ENCODE data around the gene SSTR4.
"Not testable (repeated sequence)": the region's sequence is repeated elsewhere in the genome, so short reads cannot be mapped to it uniquely, and the experiment has no call there.

SSTR4 gene

GRCh38 chr20:23025503-23025902, 9.6 kb upstream of the SSTR4 start:
- not testable (repeated sequence) for H3K9ac ChIP-seq (ENCODE audit: low read length in 5 of 5); H3K27ac ChIP-seq (ENCODE audit: low read depth, low read length); H3K9me3 ChIP-seq (ENCODE audit: control insufficient read depth in 5 of 5, low read length in 5 of 5); H3K27me3 ChIP-seq (ENCODE audit: control insufficient read depth in 5 of 5, insufficient read depth in 4 of 5, low read length in 5 of 5); H3K4me1 ChIP-seq (ENCODE audit: control insufficient read depth in 5 of 5, insufficient read depth in 5 of 5, low read length in 5 of 5); H3K4me3 ChIP-seq (ENCODE audit: low read depth in 1 of 5, low read length in 5 of 5); H3K36me3 ChIP-seq (ENCODE audit: control insufficient read depth in 5 of 5, insufficient read depth in 5 of 5, low read length in 5 of 5)

- Histone ChIP-seq H3K4me3 (ENCODE audit: low read depth in 1 of 5, low read length in 5 of 5) (no peak overlapping the region), H3K9ac (ENCODE audit: low read length in 5 of 5) (no peak overlapping the region), H3K27me3 (ENCODE audit: control insufficient read depth in 5 of 5, insufficient read depth in 4 of 5, low read length in 5 of 5) (peaks cover 0 to 2% (median 0%) of the 10 kb centered on the region in 5 donors), H3K27ac (ENCODE audit: low read depth, low read length) (no peak overlapping the region), H3K4me1 (ENCODE audit: control insufficient read depth in 5 of 5, insufficient read depth in 5 of 5, low read length in 5 of 5) (peaks cover 0 to 2% (median 0%) of the 10 kb centered on the region in 5 donors), H3K9me3 (ENCODE audit: control insufficient read depth in 5 of 5, low read length in 5 of 5) (no peaks in the 10 kb centered on the region), H3K36me3 (ENCODE audit: control insufficient read depth in 5 of 5, insufficient read depth in 5 of 5, low read length in 5 of 5) (no peaks in the 10 kb centered on the region)
These were observed 7.4 kb upstream of the SSTR4 start for GRCh38 chr20:23027721-23028120.

DNA sequence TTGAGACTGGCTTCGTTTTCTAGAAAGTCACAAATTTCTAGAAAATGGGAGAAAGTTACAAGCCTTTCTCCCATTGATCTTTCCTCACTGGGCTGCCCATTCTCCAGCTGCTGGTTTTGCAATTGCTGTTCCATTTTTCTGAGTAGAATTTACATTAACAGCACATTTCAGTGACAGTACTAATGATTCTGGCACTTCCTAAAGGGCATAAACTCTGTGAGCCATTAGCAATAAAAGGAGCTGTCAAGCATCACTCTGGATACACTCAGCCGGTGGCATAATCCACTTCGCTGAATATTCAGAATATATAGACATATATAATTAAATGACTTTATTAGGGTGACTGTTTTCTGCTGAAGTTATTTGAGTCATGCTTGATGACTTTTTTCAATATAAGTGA, 6.7 kb upstream of the SSTR4 start:
- no peaks in the 10 kb centered on the region for H3K36me3 ChIP-seq (ENCODE audit: control insufficient read depth in 5 of 5, insufficient read depth in 5 of 5, low read length in 5 of 5)
- H3K4me1 ChIP-seq (ENCODE audit: control insufficient read depth in 5 of 5, insufficient read depth in 5 of 5, low read length in 5 of 5) = peaks cover 0 to 2% (median 0%) of the 10 kb centered on the region in 5 donors
- H3K9ac ChIP-seq (ENCODE audit: low read length in 5 of 5) = no peak overlapping the region
- no peak overlapping the region for H3K4me3 ChIP-seq (ENCODE audit: low read depth in 1 of 5, low read length in 5 of 5)
- H3K27ac ChIP-seq (ENCODE audit: low read depth, low read length) = no peak overlapping the region
- H3K9me3 ChIP-seq (ENCODE audit: control insufficient read depth in 5 of 5, low read length in 5 of 5) = no peaks in the 10 kb centered on the region
- peaks cover 0 to 2% (median 0%) of the 10 kb centered on the region in 5 donors for H3K27me3 ChIP-seq (ENCODE audit: control insufficient read depth in 5 of 5, insufficient read depth in 4 of 5, low read length in 5 of 5)

DNA sequence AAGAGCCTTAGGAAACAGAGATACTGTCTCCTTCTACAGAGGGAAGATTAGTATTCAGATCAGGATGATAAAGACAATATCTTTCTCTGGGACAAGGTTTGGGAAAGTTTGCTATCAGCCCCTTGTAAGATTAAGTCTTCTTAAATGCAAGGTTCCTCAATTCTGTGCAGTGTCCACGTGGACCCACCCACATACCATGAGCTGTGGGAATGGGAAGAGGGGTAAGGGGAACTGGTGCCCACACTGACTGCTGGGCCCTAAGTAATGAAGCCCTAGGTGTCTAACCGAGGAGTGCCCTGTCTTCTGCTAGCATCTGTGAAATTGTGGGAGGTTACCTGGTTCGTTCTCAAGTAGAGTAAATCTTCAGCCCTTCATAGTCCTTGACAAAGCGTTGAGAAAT, 5.8 kb upstream of the SSTR4 start:
- Histone ChIP-seq H3K4me1 (ENCODE audit: control insufficient read depth in 5 of 5, insufficient read depth in 5 of 5, low read length in 5 of 5) (peaks cover 0 to 2% (median 0%) of the 10 kb centered on the region in 5 donors), H3K27me3 (ENCODE audit: control insufficient read depth in 5 of 5, insufficient read depth in 4 of 5, low read length in 5 of 5) (peaks cover under 1 to 5% (median 3%) of the 10 kb centered on the region in 5 donors), H3K36me3 (ENCODE audit: control insufficient read depth in 5 of 5, insufficient read depth in 5 of 5, low read length in 5 of 5) (no peaks in the 10 kb centered on the region), H3K27ac (ENCODE audit: low read depth, low read length) (no peak overlapping the region), H3K9me3 (ENCODE audit: control insufficient read depth in 5 of 5, low read length in 5 of 5) (no peaks in the 10 kb centered on the region), H3K4me3 (ENCODE audit: low read depth in 1 of 5, low read length in 5 of 5) (no peak overlapping the region), H3K9ac (ENCODE audit: low read length in 5 of 5) (no peak overlapping the region)

DNA sequence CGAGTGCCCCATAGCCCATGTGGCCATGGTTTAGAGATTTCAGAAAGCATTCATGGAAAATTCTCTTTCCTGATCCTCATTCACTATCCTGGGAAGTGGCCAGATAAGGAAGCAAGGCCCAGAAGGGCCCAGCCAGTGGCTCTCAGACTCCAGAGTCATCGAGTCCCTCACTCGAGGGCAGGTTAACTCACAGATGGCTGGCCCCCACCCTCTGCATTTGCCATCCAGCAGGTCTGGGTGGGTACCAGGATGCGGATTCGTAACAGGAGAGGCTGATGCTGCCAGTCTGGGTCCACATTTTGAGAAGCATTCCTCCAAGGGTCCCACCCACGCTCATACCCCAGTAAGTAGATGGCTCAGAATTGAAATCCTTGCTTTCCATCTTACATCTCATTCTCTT, 3.8 kb upstream of the SSTR4 start:
- peaks cover 13 to 21% (median 15%) of the 10 kb centered on the region in 5 donors for H3K27me3 ChIP-seq (ENCODE audit: control insufficient read depth in 5 of 5, insufficient read depth in 4 of 5, low read length in 5 of 5)
- H3K27ac ChIP-seq (ENCODE audit: low read depth, low read length) = no peak overlapping the region
- no peaks in the 10 kb centered on the region for H3K9me3 ChIP-seq (ENCODE audit: control insufficient read depth in 5 of 5, low read length in 5 of 5)
- peaks cover 0 to 2% (median 0%) of the 10 kb centered on the region in 5 donors for H3K4me1 ChIP-seq (ENCODE audit: control insufficient read depth in 5 of 5, insufficient read depth in 5 of 5, low read length in 5 of 5)
- no peak overlapping the region for H3K9ac ChIP-seq (ENCODE audit: low read length in 5 of 5)
- H3K36me3 ChIP-seq (ENCODE audit: control insufficient read depth in 5 of 5, insufficient read depth in 5 of 5, low read length in 5 of 5) = no peaks in the 10 kb centered on the region
- H3K4me3 ChIP-seq (ENCODE audit: low read depth in 1 of 5, low read length in 5 of 5) = no peak overlapping the region

- no peak overlapping the region for H3K27ac ChIP-seq (ENCODE audit: low read depth, low read length)
- no peaks in the 10 kb centered on the region for H3K36me3 ChIP-seq (ENCODE audit: control insufficient read depth in 5 of 5, insufficient read depth in 5 of 5, low read length in 5 of 5)
- H3K9me3 ChIP-seq (ENCODE audit: control insufficient read depth in 5 of 5, low read length in 5 of 5) = no peaks in the 10 kb centered on the region
- H3K4me1 ChIP-seq (ENCODE audit: control insufficient read depth in 5 of 5, insufficient read depth in 5 of 5, low read length in 5 of 5) = peaks cover 0 to 2% (median 0%) of the 10 kb centered on the region in 5 donors
- H3K9ac ChIP-seq (ENCODE audit: low read length in 5 of 5) = no peak overlapping the region
- no peak overlapping the region for H3K4me3 ChIP-seq (ENCODE audit: low read depth in 1 of 5, low read length in 5 of 5)
- H3K27me3 ChIP-seq (ENCODE audit: control insufficient read depth in 5 of 5, insufficient read depth in 4 of 5, low read length in 5 of 5) = peaks cover 18 to 28% (median 19%) of the 10 kb centered on the region in 5 donors
These were observed 2.9 kb upstream of the SSTR4 start for GRCh38 chr20:23032056-23032749.

DNA sequence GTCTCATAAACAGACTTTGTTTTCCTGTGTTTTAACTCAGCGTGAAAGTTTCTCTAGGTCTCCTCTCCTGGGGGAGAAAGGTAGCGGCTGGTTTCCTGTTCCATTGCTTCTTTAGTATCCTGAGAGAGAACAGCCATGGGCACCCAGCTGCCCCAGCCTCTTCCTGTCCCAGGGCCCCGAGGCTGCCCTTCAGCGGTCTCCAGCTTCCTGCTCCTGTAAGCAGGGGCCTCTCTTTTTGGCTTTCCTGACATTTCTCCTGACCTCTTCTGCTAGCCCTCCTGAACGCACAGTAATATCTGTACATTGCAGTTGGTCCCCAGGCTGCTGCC, 2.4 kb upstream of the SSTR4 start:
- H3K36me3 ChIP-seq (ENCODE audit: control insufficient read depth in 5 of 5, insufficient read depth in 5 of 5, low read length in 5 of 5) = no peaks in the 10 kb centered on the region
- H3K9me3 ChIP-seq (ENCODE audit: control insufficient read depth in 5 of 5, low read length in 5 of 5) = no peaks in the 10 kb centered on the region
- peaks cover 0 to 2% (median 0%) of the 10 kb centered on the region in 5 donors for H3K4me1 ChIP-seq (ENCODE audit: control insufficient read depth in 5 of 5, insufficient read depth in 5 of 5, low read length in 5 of 5)
- H3K9ac ChIP-seq (ENCODE audit: low read length in 5 of 5) = no peak overlapping the region
- peaks cover 18 to 28% (median 19%) of the 10 kb centered on the region in 5 donors for H3K27me3 ChIP-seq (ENCODE audit: control insufficient read depth in 5 of 5, insufficient read depth in 4 of 5, low read length in 5 of 5)
- H3K27ac ChIP-seq (ENCODE audit: low read depth, low read length) = no peak overlapping the region
- H3K4me3 ChIP-seq (ENCODE audit: low read depth in 1 of 5, low read length in 5 of 5) = no peak overlapping the region

- Histone ChIP-seq H3K9me3 (ENCODE audit: control insufficient read depth in 5 of 5, low read length in 5 of 5) (no peaks in the 10 kb centered on the region), H3K27ac (ENCODE audit: low read depth, low read length) (no peak overlapping the region), H3K4me3 (ENCODE audit: low read depth in 1 of 5, low read length in 5 of 5) (no peak overlapping the region), H3K27me3 (ENCODE audit: control insufficient read depth in 5 of 5, insufficient read depth in 4 of 5, low read length in 5 of 5) (peaks cover 18 to 32% (median 19%) of the 10 kb centered on the region in 5 donors), H3K4me1 (ENCODE audit: control insufficient read depth in 5 of 5, insufficient read depth in 5 of 5, low read length in 5 of 5) (peaks cover 0 to 2% (median 0%) of the 10 kb centered on the region in 5 donors), H3K9ac (ENCODE audit: low read length in 5 of 5) (no peak overlapping the region), H3K36me3 (ENCODE audit: control insufficient read depth in 5 of 5, insufficient read depth in 5 of 5, low read length in 5 of 5) (no peaks in the 10 kb centered on the region)
These were observed 1.2 kb upstream of the SSTR4 start for GRCh38 chr20:23033918-23034317.

GRCh38 chr20:23035731-23036130, 619 bp downstream of the SSTR4 start:
- Histone ChIP-seq H3K4me3 (ENCODE audit: low read depth in 1 of 5, low read length in 5 of 5) (no peak overlapping the region), H3K36me3 (ENCODE audit: control insufficient read depth in 5 of 5, insufficient read depth in 5 of 5, low read length in 5 of 5) (no peaks in the 10 kb centered on the region), H3K9ac (ENCODE audit: low read length in 5 of 5) (no peak overlapping the region), H3K4me1 (ENCODE audit: control insufficient read depth in 5 of 5, insufficient read depth in 5 of 5, low read length in 5 of 5) (peaks cover 0 to 2% (median 0%) of the 10 kb centered on the region in 5 donors), H3K27me3 (ENCODE audit: control insufficient read depth in 5 of 5, insufficient read depth in 4 of 5, low read length in 5 of 5) (peaks cover 18 to 37% (median 25%) of the 10 kb centered on the region in 5 donors), H3K9me3 (ENCODE audit: control insufficient read depth in 5 of 5, low read length in 5 of 5) (no peaks in the 10 kb centered on the region), H3K27ac (ENCODE audit: low read depth, low read length) (no peak overlapping the region)

DNA sequence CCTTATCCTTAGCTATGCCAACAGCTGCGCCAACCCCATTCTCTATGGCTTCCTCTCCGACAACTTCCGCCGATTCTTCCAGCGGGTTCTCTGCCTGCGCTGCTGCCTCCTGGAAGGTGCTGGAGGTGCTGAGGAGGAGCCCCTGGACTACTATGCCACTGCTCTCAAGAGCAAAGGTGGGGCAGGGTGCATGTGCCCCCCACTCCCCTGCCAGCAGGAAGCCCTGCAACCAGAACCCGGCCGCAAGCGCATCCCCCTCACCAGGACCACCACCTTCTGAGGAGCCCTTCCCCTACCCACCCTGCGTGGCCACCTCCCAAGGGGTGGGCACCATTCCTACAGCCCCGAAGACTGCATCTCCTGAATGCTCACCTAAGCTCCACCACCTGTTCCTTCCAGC, 1.3 kb downstream of the SSTR4 start:
- peaks cover 0 to 2% (median 0%) of the 10 kb centered on the region in 5 donors for H3K4me1 ChIP-seq (ENCODE audit: control insufficient read depth in 5 of 5, insufficient read depth in 5 of 5, low read length in 5 of 5)
- H3K4me3 ChIP-seq (ENCODE audit: low read depth in 1 of 5, low read length in 5 of 5) = no peak overlapping the region
- H3K9me3 ChIP-seq (ENCODE audit: control insufficient read depth in 5 of 5, low read length in 5 of 5) = no peaks in the 10 kb centered on the region
- H3K9ac ChIP-seq (ENCODE audit: low read length in 5 of 5) = no peak overlapping the region
- no peaks in the 10 kb centered on the region for H3K36me3 ChIP-seq (ENCODE audit: control insufficient read depth in 5 of 5, insufficient read depth in 5 of 5, low read length in 5 of 5)
- peaks cover 18 to 37% (median 25%) of the 10 kb centered on the region in 5 donors for H3K27me3 ChIP-seq (ENCODE audit: control insufficient read depth in 5 of 5, insufficient read depth in 4 of 5, low read length in 5 of 5)
- H3K27ac ChIP-seq (ENCODE audit: low read depth, low read length) = no peak overlapping the region

Data from subcutaneous abdominal adipose tissue (tissue), 5 donors.